Spleen (tissue), 7 donors: ENCODE measurements around the gene MACROD2.

Source experiments
- POLR2AphosphoS5 ChIP-seq, 3 donors: sonication (generic); formaldehyde crosslinking; IDR thresholded peaks; one replicate each; pipeline ENCODE4 v1.5.1; 2017; ENCODE audit warnings: antibody characterized with exemption in 3 of 3
- TF ChIP-seq, protein P1 (sequence below), 11 experiments: fragments of 200-600 bp in 7 of 11; fragments of 450-650 bp in 4 of 11; sonication (generic) in 4 of 11; IDR thresholded peaks in 8 of 11; conservative IDR thresholded peaks in 3 of 11; 1 replicate in 7 of 11; 2 replicates in 4 of 11; pipeline versions ENCODE4 v1.4.0 to v1.8.0; 2016 to 2021; ENCODE audit warnings: antibody characterized with exemption in 11 of 11, inconsistent platforms in 4 of 11, mild to moderate bottlenecking in 1 of 11
- donor health status: DM: no; HTN: no; CAD: no; lungs with moderate emphysema.
- donor health status: DM: no; HTN: no; CAD: no.
- donor health status: DM: no; HTN: no; CAD: no.

DNA sequence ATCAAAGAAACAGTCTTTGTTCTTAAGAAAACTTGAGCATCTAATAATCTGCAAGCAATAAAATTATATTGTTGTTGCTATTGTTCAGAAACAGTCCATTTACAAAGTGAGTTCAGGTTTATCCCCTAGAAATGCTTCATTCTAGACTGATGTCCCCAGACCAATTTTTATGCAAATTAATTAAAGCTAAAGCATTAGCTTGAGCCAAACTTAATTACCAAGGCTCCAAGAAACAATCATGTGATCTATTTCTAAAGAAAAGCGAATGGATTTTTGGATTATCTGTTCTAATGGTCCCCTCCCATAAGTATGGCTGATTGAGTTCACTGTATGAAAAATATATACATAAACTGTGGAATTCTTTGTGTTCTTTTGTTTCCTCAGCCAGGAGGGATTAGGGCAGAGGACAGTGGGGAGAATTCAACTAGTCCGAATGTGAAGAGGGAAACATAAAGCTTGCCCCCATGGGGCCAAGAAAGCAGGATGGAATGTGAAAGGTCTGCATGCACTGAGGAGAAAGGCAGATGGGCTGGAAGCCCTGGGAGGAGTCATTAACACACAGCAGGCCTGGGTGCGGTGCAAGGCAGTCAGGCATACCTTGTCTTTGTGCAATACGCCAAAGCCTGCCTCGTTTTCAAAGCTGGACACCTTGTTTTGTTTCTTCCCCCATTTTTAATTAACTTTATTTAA, 1980.9 kb downstream of the MACROD2 start:
- TF ChIP-seq POLR2AphosphoS5 (IDR thresholded peaks at IDR 0.05): no peak
- TF ChIP-seq, protein P1, sequence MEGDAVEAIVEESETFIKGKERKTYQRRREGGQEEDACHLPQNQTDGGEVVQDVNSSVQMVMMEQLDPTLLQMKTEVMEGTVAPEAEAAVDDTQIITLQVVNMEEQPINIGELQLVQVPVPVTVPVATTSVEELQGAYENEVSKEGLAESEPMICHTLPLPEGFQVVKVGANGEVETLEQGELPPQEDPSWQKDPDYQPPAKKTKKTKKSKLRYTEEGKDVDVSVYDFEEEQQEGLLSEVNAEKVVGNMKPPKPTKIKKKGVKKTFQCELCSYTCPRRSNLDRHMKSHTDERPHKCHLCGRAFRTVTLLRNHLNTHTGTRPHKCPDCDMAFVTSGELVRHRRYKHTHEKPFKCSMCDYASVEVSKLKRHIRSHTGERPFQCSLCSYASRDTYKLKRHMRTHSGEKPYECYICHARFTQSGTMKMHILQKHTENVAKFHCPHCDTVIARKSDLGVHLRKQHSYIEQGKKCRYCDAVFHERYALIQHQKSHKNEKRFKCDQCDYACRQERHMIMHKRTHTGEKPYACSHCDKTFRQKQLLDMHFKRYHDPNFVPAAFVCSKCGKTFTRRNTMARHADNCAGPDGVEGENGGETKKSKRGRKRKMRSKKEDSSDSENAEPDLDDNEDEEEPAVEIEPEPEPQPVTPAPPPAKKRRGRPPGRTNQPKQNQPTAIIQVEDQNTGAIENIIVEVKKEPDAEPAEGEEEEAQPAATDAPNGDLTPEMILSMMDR (IDR thresholded peaks at IDR 0.05 in 8 of 11, conservative IDR thresholded peaks at IDR 0.05 in 3 of 11): no peak
